Adrenal gland (tissue), 12 donors: ENCODE results near the gene METRNL. TPM values are rescaled to one million over a fixed set of nuclear protein-coding genes. Genes with fewer than 3 reads are reported as not detected.

Source experiments
- DNase-seq, 7 donors: peaks; one replicate each; pipeline ENCODE4 v3.0.0-alpha.2; 2019 to 2020
- H3K27ac ChIP-seq, 5 donors: fragments of 200-600 bp; sonication (generic) in 4 of 5; 1 replicate in 3 of 5; 2 replicates in 2 of 5; pipeline versions ENCODE4 v1.5.1 to v1.8.0; 2016 to 2020; ENCODE audit warnings: mild to moderate bottlenecking in 1 of 5
- H3K27me3 ChIP-seq: fragments of 200-600 bp; 2 replicates; pipeline ENCODE4 v1.8.0; 2021
- H3K36me3 ChIP-seq, 2 donors: fragments of 200-600 bp; replicated peaks in 1 of 2; 1 replicate in 1 of 2; 2 replicates in 1 of 2; pipeline versions ENCODE4 v1.5.1 to v1.8.0; 2018 to 2022
- H3K4me1 ChIP-seq, 2 donors: fragments of 200-600 bp; replicated peaks in 1 of 2; 1 replicate in 1 of 2; 2 replicates in 1 of 2; pipeline versions ENCODE4 v1.5.1 to v1.8.0; 2018 to 2021
- H3K4me3 ChIP-seq, 4 donors: fragments of 200-600 bp; sonication (generic) in 3 of 4; one replicate each; pipeline ENCODE4 v1.5.1; 2016 to 2018
- H3K9me3 ChIP-seq, 3 donors: fragments of 200-600 bp; sonication (generic) in 1 of 3; replicated peaks in 1 of 3; 1 replicate in 2 of 3; 2 replicates in 1 of 3; pipeline versions ENCODE4 v1.5.1 to v1.8.0; 2016 to 2021
- CTCF ChIP-seq, 6 experiments: fragments of 450-650 bp in 4 of 6; fragments of 200-600 bp in 2 of 6; sonication (generic) in 1 of 6; IDR thresholded peaks; 1 replicate in 5 of 6; 2 replicates in 1 of 6; pipeline versions ENCODE4 v1.5.1 to v1.8.0; 2016 to 2021; ENCODE audit warnings: antibody characterized with exemption in 6 of 6, mild to moderate bottlenecking in 2 of 6, moderate library complexity in 1 of 6
- POLR2A ChIP-seq, 2 donors: fragments of 450-650 bp; IDR thresholded peaks; one replicate each; pipeline ENCODE4 v1.6.1; 2017; ENCODE audit warnings: antibody characterized with exemption in 2 of 2, mild to moderate bottlenecking in 2 of 2, moderate library complexity in 1 of 2
- WGBS, 4 donors: extraction: QIAGEN DNeasy Blood & Tissue Kit in 2 of 4; methylation state at CpG; one replicate each; pipeline versions ENCODE4 v1.1.5 to v1.1.7; 2013 to 2017; 5-methylcytosine and 5-hydroxymethylcytosine counted together
- intact Hi-C, 2 donors: fragments of 100-400 bp; cut with DNase I; formaldehyde crosslinking; loops; one replicate each; pipeline versions ENCODE4 v1.14.1 to v1.15.0; 2022 to 2023
- polyA plus RNA-seq, 3 donors: library from polyadenylated mRNA; stranded (reverse); fragments of 200-250 nt in 2 of 3; fragments of 350-450 nt in 1 of 3; fragmentation: Illumina TruSeq in 1 of 3; extraction: RNeasy Lipid Tissue Mini Kit (QIAGEN cat#74804) in 1 of 3; gene quantifications; one replicate each; pipeline ENCODE4 v1.2.3, GENCODE V29; 2013 to 2014
- total RNA-seq, 9 donors: library from RNA; depleted of rRNA in 4 of 9; stranded (reverse); fragments of >200 nt in 4 of 9; fragments of 120-200 nt in 1 of 9; fragmentation: NEBNext Ultra II Directional in 1 of 9; extraction: Animal tissue kit (Norgen Biotek cat#: 25700) in 1 of 9; gene quantifications; one replicate each; pipeline versions ENCODE4 v1.1.0 to v1.2.4, GENCODE V29; 2013 to 2023
- donor health status: healthy with polysubstance abuse.
- donor health status: Bipolar disorder and iron deficiency.
- donor health status: DM: yes; HTN: yes; CAD: no.
- donor health status: DM: no; HTN: no; CAD: no.
- donor health status: DM: no; HTN: no; CAD: no.
- donor health status: DM: yes; HTN: yes; CAD: no.

Gene METRNL
- total and polyA plus RNA-seq, 12 donors: 1.9 to 72.7 (median 25.9) TPM

- Histone ChIP-seq H3K4me3 (no peak overlapping the region), H3K9me3 (no peaks in the 10 kb centered on the region), H3K4me1 (peaks cover 0 to 17% of the 10 kb centered on the region in 2 donors), H3K27me3 (no peaks in the 10 kb centered on the region), H3K27ac (no peak overlapping the region), H3K36me3 (no peaks in the 10 kb centered on the region)
- WGBS, 4 donors: 90 to 97% (median 94%) methylated on average over 18 to 22 of the region's 22 CpGs
- intact Hi-C loops: no loop called here
- TF ChIP-seq POLR2A (IDR thresholded peaks at IDR 0.05): no peak
- no peak for TF ChIP-seq CTCF (IDR thresholded peaks at IDR 0.05)
- no peak for DNase-seq
Observed at GRCh38 chr17:83113792-83114191, 34.4 kb downstream of the METRNL start.

GRCh38 chr17:83114706-83115105 is 35.3 kb downstream of the METRNL start:
- no peaks in the 10 kb centered on the region for H3K27me3 ChIP-seq

GRCh38 chr17:83115202-83115651 is 35.8 kb downstream of the METRNL start:
- Histone ChIP-seq H3K4me3 (no peak overlapping the region), H3K27me3 (no peaks in the 10 kb centered on the region), H3K9me3 (no peaks in the 10 kb centered on the region), H3K4me1 (peaks cover 0 to 8% of the 10 kb centered on the region in 2 donors), H3K27ac (no peak overlapping the region), H3K36me3 (no peaks in the 10 kb centered on the region)
- TF ChIP-seq CTCF (IDR thresholded peaks at IDR 0.05) (no peak), POLR2A (IDR thresholded peaks at IDR 0.05) (no peak)
- intact Hi-C loops: no loop called here
- no peak for DNase-seq
- WGBS, 4 donors: 85 to 94% (median 90%) methylated on average over 13 to 19 of the region's 19 CpGs

More at GRCh38 chr17:83114706-83115105, 35.3 kb downstream of the METRNL start:
- no peak overlapping the region for H3K4me3 ChIP-seq
- H3K36me3 ChIP-seq: no peaks in the 10 kb centered on the region
- no peak overlapping the region for H3K27ac ChIP-seq
- TF ChIP-seq POLR2A (IDR thresholded peaks at IDR 0.05): no peak
- TF ChIP-seq CTCF (IDR thresholded peaks at IDR 0.05): no peak
- 81 to 94% (median 91%) methylated on average over 12 to 15 of the region's 15 CpGs for WGBS, 4 donors
- no peaks in the 10 kb centered on the region for H3K9me3 ChIP-seq
- no peak for DNase-seq
- intact Hi-C loops: no loop called here
- H3K4me1 ChIP-seq: peaks cover 0 to 13% of the 10 kb centered on the region in 2 donors

GRCh38 chr17:83115832-83116231 is 36.4 kb downstream of the METRNL start:
- DNase-seq: no peak
- intact Hi-C loops: no loop called here
- WGBS, 4 donors: 76 to 82% (median 79%) methylated on average over 8 to 18 of the region's 18 CpGs; no CpG with 5 or more reads in 1 of the 4 donors
- Histone ChIP-seq H3K9me3 (no peaks in the 10 kb centered on the region), H3K27me3 (no peaks in the 10 kb centered on the region), H3K4me3 (no peak overlapping the region), H3K27ac (no peak overlapping the region), H3K4me1 (peaks cover 0 to 3% of the 10 kb centered on the region in 2 donors), H3K36me3 (no peaks in the 10 kb centered on the region)
- TF ChIP-seq POLR2A (IDR thresholded peaks at IDR 0.05): no peak
- TF ChIP-seq CTCF (IDR thresholded peaks at IDR 0.05): no peak
